GM21360 (cell line): ENCODE data around the gene PXDN.

ENCODE experiments used
- ATAC-seq: cut with Tn5 transposase; IDR thresholded peaks from one replicate; pipeline ENCODE4 v1.9.1; 2021; ENCODE audit warnings: mild to moderate bottlenecking, moderate library complexity; ENCODE audit not compliant: unreplicated experiment

Gene PXDN

DNA sequence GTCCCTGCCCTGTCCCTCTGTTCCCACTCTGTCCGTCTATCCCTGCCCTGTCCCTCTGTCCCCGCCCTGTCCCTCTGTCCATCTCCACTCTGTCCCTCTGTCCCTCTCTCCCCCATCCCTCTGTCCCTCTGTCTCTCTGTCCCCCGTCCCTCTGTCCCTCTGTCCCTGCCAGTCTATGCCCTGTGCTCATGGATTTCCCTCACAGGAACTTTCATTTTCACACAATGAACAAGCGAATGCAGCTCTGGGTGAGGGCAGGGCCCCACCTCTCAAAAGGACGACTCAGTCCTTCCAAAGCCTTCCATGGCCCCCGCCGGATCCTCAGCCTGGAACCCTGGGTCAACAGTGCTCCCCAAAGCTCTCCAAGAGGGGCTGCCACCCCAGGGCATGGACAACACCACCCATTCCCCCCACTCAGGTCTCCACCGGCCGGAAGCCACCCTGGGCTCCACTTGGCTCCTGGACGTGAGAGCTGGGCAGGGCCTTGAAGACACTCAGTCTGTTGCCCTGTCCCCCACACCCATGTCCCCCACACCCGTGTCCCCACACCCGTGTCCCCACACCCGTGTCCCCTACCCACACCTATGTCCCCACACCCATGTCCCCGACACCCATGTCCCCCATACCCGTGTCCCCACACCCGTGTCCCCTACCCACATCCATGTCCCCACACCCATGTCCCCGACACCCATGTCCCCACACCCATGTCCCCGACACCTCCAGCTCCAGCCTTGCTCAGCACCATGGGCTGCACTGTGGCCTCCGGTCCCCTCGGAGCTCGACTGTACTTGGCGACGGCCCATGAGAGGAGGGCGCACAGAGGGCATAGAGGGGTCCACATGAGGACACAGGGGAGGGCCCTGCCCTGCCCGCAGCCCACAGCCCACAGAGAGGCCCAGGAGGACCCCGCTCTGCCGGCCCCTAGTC is 156.0 kb downstream of the PXDN start:
- no peak for ATAC-seq

DNA sequence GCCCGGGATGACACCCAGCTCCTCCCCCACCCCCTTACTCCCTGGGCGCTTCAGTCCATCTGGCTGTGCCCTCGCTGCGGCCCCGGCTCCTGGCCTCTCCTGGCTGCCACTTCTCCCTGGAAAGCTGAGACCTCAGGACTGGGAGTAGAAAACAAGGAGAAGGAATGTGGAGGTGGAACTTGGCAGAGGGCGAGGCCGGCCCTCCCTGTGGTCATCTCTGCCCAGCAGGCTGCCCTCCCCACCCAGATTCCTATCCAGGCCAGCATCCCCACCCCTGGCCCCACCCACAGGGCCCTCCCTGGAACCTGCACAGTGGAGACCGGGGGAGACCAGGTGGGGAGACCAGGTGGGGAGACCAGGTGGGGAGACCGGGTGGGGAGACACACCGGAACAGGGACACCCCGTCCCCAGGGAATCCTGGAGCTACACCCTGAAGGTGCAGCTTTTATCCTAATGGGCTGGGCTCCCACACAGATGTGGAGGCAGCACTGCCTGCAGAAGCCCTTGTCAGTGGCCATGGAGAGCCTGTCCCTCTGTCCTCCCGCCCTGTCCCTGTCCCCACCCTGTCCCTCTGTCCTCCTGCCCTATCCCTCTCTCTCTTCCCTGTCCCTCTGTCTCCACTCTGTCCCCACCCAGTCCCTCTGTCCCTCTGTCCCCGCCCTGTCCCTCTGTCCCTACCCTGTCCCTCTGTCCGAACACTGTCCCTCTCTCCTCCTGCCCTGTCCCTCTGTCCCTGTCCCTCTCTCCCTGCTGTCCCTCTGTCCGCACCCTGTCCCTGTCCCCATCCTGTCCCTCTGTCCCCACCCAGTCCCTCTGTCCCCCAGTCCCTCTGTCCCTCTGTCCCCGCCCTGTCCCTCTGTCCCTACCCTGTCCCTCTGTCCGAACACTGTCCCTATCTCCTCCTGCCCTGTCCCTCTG is 157.1 kb downstream of the PXDN start:
- ATAC-seq: no peak

DNA sequence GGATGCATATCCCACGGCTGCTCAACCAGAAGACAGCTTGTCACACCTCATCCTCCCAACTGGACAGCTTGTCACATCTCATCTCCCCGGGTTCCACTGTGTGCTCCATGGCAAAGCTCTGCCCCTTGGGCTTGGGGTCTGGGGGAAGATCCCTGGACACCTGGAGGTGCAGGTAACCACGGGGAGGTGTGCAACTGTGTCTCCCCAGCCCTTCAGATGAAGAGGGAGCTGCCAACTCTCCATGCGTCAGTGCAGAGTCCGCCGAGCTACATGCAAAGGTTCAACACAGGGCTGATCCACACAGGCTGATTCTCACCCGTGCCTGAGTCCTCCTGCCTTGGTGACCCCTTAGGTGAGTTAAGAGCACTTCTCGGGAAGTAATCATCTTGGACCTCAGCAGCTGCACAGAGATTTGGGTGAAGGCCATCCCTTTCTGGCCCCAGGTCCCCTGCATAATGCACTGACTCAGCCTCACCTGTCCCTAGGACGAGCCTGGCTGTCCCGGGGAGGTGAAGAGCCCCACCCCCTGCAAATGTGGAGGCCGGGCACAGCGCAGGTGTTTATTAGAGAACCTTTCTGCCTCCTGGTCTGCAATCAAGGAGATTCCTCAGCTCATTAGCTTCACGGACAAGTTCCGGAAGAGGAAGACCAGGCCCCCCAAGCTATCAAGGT is 157.9 kb downstream of the PXDN start:
- ATAC-seq: no peak

DNA sequence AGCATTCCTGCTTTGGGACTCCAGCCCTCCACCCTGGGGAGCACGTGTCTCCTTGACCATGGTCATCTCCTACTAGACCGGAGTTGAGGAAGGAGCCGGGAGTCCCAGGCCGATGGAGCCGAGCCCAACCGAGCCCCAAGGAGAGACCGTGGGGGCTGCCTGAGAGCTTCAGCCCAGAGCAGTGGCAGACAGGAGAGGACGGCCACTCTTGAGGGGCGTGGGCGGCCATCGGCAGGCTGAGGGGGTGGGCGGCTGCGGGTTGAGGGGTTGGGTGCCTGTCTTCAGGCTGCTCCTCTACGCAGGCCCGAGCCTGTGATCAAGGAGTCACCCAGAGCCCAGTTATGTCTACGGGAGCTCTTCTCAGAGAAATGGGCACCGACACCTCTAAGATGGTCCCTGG is 158.7 kb downstream of the PXDN start:
- ATAC-seq: no peak

DNA sequence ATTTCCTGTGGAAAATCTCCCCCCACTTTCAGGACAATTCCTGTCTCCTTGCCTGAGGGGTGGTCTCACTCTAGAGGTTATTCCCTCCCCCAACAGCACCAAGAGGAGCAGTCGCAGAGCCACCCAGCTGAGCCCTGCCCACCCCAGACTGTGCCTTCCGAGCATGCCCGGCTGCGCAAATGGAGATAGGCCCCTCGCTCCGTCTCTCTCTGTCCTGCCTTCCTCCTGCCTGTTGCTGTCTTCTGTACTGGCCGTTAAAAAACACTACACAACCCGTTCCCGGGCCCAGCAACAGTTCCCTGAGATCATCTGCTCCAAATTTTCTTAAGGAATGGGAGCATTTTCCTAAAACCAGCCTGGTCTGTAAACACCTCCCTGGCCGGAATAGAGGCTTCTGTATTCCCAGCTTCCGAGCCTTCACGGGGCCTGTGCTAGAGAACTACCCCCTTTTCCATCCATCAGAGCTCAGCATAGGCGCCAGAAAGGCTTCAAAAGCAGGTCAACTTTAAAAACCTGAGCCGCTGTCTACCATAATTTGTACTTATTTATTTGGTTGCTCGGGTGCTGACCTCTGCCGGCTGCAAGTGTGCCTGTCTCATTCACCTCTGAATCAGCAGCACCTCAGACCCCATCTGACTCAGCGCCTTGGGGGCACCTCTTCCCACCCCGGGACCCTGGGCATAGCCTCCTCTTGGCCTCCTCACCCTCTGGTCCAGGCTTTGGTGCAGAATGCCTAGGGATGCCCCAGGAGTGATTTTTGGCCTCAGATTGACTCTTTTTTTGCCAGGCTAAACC is 159.4 kb downstream of the PXDN start:
- ATAC-seq: no peak

DNA sequence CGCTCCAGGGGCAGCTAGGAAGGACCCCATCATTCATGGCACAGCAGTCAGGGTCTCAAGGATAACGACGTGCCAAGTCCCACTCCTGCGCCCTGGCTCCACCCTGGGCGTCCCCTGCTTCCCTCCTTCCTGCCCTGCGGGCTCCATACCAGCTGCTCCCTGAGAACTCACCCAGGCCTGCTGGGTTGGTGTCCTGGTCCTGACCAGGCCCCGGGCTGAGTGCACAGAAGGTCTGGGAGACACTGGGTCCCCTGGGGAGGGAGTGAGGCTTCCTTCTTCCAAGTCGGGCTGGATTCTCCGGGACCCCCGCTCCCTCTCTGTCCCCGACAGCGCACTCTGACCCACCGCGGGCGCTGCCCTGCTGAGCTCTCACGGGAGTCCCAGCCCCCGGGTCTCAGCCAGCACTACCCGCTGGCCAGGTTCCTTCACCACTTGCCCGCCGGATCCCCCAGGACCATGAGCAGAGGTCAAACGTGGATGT is 160.2 kb downstream of the PXDN start:
- ATAC-seq: no peak

DNA sequence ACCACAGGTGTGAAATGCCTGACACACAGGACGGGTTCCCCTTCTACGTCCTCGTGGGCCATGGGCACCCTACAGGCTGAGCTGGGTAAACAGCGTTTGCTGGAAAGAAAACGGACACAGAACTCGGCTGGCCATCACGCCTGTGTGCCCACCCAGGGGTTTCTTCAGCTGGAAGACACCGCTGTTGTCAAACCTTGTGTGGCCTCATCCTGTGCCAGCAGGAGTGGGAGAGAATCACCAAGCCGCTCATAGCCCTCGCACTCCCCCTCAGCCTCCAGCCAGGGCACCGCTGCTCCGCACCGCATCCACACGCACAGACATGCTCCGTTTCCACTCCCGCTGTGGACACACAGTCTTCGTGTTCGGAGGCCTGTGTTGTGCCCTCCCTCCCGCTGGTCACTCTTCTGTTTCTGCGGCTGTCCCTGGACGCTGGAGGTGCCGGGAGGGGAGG is 161.4 kb downstream of the PXDN start:
- no peak for ATAC-seq

DNA sequence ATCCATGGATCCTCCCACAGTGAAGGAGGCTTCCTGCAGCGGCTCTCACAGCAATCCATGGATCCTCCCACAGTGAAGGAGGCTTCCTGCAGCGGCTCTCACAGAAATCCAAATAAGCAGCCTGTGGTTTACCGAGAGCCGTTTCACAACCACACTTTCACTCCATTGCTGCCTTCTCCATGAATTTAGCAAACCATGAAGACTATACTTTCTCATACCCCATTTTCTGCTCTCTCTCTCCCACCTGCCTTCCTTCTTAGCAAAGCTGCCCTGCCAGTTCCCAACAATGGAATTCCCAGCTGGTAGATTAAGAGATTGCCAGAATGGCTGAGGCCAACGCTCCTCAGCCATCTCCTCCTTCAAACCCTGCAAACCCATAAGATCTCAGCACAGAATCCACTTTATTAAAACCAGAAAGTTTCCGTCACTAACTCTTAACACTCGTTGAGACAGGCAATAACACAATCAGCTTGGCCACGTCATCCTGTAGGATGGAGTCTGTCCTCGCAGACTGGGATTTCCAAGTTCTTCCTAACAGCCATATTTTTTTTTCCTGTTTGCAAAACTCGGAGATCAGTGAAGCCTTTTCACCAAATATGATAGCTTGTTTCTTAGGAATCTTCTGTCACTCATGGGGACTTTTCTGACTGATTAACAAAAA is 162.2 kb downstream of the PXDN start:
- ATAC-seq: no peak
